HG02885 (cell line): ENCODE data around the gene MCTP1.
A peak's percentile ranks its signal among the peaks of the same experiment; 100 is the strongest.

Experiments used
- ATAC-seq: cut with Tn5 transposase; IDR thresholded peaks from one replicate; pipeline ENCODE4 v1.9.1; 2021; ENCODE audit warnings: mild to moderate bottlenecking; ENCODE audit not compliant: unreplicated experiment, poor library complexity

MCTP1 gene

DNA sequence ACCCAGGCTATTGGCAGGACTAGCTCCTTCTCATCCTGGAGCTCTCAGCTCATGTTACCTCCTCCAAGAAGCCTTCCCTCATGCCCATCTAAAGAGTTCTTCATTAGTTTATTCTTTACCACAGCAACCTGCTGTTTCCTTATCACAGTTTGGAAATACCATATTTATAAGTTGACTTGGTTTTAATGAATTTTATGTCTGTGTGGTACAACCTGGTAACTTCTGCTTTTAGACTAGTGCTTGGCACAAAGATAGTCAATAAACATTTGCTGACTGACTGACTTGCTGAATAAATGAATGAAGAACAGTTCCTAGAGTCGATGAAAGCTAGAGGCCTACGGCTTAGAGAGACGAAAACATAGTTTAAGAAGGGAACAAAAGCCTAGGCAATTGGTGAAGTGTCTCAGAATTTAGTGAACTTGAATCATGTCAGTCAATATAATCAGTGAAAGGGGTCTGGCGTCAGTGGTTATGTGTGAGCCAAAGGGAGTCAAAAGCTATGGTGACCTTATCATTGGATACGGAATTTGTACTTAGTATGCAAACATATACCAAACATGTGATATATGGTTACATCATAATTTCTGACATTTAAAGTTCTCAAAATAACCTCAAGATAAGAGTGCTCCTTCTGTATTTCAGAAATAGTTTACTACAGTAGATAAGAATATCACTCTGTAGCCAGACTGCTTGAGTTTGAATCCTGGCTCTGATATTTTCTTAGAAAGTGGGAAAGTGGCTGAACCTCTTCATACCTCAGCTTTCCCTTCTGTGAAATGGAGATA lies 239.5 kb downstream of the MCTP1 start:
- ATAC-seq: no peak

DNA sequence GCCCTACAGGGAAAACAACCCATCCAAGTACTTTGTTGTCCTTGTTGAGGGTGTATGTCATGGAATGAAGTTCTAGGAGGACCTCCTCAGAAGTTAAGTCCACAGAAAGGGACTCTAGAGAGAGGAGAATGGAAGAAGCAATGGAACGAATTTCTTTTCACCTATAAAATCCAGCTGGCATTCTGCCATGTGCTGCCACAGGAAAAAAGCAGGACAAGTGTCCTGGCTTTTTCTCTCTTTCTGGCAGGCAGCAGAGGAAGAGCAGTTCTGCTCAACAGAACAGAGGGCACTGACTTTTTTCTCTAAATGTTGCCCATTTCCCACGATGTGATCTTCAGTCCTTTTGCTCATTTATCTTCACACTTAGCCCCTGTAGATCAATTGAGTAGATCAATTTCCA lies 240.8 kb downstream of the MCTP1 start:
- no peak for ATAC-seq

DNA sequence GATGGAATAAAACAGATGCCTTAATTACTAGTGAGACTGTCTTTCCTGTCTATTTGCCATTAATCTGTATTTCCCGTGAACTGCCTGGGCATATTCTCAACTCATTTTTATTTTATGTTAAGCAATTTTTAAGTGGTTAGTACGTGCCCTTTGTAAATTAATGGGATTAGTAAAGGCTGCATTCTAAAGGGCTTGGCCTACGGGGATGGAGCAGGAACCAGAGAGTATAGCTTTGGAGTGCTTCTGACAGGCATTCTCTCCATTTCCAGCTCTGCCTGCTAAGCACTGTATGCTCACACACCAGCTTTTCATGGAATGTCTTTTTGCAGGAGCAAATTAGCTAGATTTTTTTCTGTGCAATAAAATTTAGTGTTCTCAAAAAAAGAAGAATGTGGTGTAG lies 241.2 kb downstream of the MCTP1 start:
- ATAC-seq: no peak

GRCh38 chr5:95043234-95043633 lies 241.7 kb downstream of the MCTP1 start:
- no peak for ATAC-seq

DNA sequence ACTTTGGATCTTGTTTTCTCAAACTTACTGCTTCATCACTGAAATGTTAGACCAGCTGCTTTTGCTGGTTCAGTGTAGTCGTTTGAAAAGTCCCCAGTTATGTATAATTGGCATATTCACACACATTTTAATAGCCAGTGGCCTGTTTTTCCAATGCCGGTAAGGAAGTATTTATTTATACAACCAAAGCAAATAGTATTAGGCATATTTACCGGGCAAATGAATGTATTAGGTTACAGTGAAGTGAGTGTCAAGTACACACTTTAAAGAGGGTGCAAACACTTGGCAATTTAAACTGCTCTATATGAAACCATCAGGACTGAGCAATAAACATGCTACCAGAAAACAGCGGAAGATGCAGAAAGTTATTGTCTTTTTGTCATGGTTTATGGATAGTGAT lies 242.9 kb downstream of the MCTP1 start:
- ATAC-seq: no peak

GRCh38 chr5:95035891-95036685 lies 248.8 kb downstream of the MCTP1 start:
- peak; percentile 41 for ATAC-seq

- ATAC-seq: no peak
Measured at GRCh38 chr5:95032801-95033200, 252.1 kb downstream of the MCTP1 start.

- ATAC-seq: peak; percentile 53
Measured at GRCh38 chr5:95029569-95030366, 255.1 kb downstream of the MCTP1 start.

GRCh38 chr5:95027775-95028174 lies 257.1 kb downstream of the MCTP1 start:
- ATAC-seq: peak; percentile 40

GRCh38 chr5:95027151-95027721 lies 257.7 kb downstream of the MCTP1 start:
- ATAC-seq: peak; percentile 41

- peak; percentile 31 for ATAC-seq
Measured at GRCh38 chr5:95026718-95027117, 258.2 kb downstream of the MCTP1 start.

DNA sequence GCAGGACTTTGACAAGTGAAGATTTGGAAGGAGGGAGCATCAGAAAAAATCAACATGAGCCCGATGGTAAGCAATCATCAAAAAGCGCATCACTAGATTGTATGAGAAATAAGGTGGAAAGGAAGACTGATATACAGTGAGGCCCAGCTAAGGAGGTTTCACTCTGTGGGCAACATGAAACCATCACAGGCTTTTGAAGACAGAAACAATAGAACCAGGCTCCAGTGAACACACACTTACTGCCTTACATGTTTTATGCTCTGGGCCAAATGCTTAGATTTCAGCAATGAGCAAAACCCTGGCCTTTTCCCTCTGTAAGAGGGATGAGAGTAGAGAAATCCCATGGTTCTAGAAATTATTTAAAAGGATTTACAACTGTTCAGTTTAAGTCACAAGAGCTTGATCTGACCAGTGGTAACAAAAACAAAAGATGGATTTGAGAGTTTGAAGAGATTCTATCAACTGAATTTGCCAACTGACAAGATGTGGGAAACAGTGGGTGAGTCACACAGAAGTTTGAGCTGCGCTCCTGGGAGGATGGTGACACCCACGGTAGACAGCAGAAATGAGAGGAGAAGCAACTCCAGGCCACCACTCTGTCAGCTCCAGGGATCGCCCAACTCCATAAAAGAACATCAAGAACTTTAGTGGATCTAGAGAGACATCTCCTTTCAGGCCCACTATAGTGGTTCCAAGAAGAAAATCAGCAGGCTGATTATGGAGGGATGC lies 261.8 kb downstream of the MCTP1 start:
- ATAC-seq: peak; percentile 66

- peak; percentile 50 for ATAC-seq
Measured at GRCh38 chr5:95020345-95020744, 264.5 kb downstream of the MCTP1 start.

DNA sequence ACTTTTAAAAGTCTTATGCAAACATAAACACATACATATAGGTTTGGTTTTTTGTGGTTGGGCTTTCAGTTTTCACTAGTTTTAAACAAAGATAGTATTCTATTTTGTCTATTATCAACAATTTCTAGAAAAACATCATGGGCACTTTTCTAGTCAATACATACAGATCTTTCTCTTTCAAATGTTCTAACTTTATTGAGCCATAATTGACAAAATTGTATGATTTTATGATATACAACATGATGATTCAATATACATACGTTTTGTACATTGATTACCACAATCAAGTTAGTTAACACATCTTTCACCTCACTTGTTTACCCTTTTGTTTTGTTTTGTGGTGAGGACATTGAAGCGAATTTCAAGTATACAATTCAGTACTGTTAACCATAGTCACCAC lies 265.9 kb downstream of the MCTP1 start:
- ATAC-seq: no peak

DNA sequence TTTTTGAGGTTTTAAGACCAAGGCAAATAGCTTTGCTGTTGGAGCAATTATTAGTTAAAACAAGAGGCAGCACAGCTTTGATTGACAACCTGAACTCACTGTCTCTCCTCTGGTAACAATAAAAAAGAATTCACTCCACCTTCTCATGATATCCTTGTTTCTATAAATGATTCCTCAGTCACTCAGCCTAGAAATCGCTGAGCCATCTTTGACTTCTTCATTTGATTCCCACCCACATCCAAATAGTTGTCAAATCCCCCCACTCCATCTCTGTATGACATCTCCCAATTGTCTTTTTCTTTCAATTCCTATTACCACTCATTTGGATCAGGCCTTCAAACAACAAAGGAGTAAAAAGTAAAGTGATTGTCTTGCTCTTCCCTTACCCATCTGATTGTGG lies 266.4 kb downstream of the MCTP1 start:
- no peak for ATAC-seq

DNA sequence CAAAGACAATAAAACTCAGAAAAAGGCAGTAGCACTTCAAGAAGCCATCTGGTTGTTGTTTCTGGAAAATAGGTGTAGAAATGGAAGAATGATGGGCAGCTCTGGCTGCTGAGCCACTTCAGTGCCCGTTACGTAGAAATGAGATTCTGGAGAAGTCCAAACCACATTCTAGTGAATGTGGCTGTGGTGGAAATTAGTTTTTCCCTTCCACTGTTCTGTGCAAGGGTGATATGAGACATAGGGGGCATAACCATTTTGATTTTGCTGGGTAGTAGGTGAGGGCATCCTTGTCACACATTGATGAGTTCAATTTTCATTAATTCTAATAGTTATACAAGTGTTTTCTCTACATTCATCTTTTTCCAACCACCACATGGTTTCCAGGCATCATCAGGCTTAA lies 275.1 kb downstream of the MCTP1 start:
- no peak for ATAC-seq

DNA sequence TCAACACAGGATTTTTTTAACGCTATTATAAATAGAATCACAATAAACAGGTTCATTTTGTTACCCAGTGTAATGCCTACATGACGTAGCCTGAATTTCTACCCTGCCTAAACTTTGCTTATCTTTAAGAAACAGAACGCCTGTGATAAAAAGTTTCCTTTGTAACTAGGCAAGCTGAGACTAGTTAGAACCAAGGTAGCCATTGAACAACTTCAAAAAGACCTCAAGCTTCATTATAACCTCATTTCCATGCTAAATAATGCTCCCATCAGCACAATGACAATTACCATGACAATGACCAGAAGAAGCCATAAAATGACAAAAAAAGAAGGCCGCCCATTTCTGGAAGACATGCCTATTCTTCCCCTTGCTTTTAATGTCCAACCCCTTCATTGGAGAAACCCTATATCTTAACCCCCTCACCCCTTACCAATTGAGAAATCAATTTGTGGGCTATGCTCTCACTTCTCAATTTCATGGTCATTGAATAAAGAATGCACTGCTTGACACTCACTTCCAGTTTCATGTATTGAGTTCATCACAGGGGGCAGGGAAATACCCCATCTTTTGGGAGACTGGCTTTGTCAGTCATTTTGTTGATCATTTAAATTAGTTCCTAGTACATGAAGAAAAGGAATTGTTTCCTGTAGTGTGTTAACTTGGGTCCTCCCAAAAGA lies 276.8 kb downstream of the MCTP1 start:
- ATAC-seq: peak; percentile 82

GRCh38 chr5:95005811-95006210 lies 279.1 kb downstream of the MCTP1 start:
- no peak for ATAC-seq

GRCh38 chr5:94998670-94999069 lies 286.2 kb downstream of the MCTP1 start:
- no peak for ATAC-seq
